ENCODE data around the gene MERTK.

MERTK gene

DNA sequence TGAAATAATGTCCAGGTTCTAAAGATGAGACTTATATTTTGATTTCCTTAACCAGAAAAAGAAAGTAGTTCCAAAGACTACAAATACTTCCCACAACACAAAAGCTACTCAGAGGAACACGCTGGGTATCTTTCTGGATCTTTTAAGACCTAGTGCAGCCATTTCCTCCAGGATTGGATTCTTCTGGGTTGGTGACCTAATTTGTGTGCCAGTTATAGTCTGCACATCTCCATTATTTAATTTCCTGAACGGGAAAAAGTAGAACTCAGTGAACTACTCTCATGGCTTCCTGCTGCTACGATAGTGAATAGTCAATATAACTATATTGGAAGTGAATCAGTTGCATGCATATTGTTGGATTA is 158.2 kb downstream of the MERTK start:
- Histone ChIP-seq H3K4me3 (ENCODE audit: low read length) (peak overlapping the region; percentile 96), H2AFZ (ENCODE audit: low read length) (no peak overlapping the region), H3K27ac (ENCODE audit: low read length) (no peak overlapping the region), H3K4me1 (ENCODE audit: low read length) (peaks cover 13% of the 10 kb centered on the region), H3K9me3 (replicated peaks; ENCODE audit: insufficient read depth, low read length) (no peaks in the 10 kb centered on the region), H3K27me3 (replicated peaks; ENCODE audit: insufficient read depth, low read length) (no peaks in the 10 kb centered on the region), H4K20me1 (ENCODE audit: insufficient read depth, low read length) (no peaks in the 10 kb centered on the region), H3K9me2 (replicated peaks; ENCODE audit: insufficient read depth, low read length) (no peaks in the 10 kb centered on the region), H3K79me2 (ENCODE audit: low read length) (peaks cover 42% of the 10 kb centered on the region), H3K36me3 (replicated peaks; ENCODE audit: insufficient read depth, low read length) (no peaks in the 10 kb centered on the region; the same call in 1 of the 2 replicates), H3K9ac (ENCODE audit: low read length) (peak overlapping the region; percentile 85; the same call in 1 of the 2 replicates), H3F3A (ENCODE audit: insufficient read depth, low read length) (0 out of 2 replicates have a peak, but pooled peaks cover 6% of the 10 kb centered on the region), H3K4me2 (ENCODE audit: low read depth, low read length) (peak overlapping the region; percentile 75)
- no peak for DNase-seq
- TF ChIP-seq EZH2phosphoT487 (IDR thresholded peaks at IDR 0.05; ENCODE audit: low read length), result no peak
- TF ChIP-seq, protein P1, sequence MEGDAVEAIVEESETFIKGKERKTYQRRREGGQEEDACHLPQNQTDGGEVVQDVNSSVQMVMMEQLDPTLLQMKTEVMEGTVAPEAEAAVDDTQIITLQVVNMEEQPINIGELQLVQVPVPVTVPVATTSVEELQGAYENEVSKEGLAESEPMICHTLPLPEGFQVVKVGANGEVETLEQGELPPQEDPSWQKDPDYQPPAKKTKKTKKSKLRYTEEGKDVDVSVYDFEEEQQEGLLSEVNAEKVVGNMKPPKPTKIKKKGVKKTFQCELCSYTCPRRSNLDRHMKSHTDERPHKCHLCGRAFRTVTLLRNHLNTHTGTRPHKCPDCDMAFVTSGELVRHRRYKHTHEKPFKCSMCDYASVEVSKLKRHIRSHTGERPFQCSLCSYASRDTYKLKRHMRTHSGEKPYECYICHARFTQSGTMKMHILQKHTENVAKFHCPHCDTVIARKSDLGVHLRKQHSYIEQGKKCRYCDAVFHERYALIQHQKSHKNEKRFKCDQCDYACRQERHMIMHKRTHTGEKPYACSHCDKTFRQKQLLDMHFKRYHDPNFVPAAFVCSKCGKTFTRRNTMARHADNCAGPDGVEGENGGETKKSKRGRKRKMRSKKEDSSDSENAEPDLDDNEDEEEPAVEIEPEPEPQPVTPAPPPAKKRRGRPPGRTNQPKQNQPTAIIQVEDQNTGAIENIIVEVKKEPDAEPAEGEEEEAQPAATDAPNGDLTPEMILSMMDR (IDR thresholded peaks at IDR 0.05; ENCODE audit: low read length), result no peak
- no peak for TF ChIP-seq EZH2 (optimal IDR thresholded peaks at IDR 0.05; ENCODE audit: low read depth, low read length)

DNA sequence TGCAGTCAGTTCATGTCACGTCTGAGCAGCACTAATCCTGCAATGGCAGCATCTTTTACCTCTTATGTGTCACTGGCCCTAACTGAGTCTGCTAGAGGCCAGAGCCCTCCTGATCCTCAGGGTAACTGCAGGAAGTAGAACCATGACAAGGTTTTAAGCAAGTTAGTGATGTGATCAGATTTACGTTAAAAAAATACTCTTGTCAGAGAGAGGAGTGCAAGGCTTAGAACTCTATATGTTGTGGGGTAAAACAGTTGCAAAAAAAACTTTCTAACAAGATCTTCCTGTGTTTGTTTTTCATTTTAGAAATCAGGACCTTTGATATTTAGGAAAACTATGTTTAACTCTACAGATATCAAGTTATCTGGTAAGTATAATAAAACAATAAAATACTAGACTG is 161.3 kb downstream of the MERTK start:
- Histone ChIP-seq H3K9ac (ENCODE audit: low read length) (no peak overlapping the region), H3K9me3 (replicated peaks; ENCODE audit: insufficient read depth, low read length) (no peaks in the 10 kb centered on the region), H3K79me2 (ENCODE audit: low read length) (peaks cover 48% of the 10 kb centered on the region), H3K4me2 (ENCODE audit: low read depth, low read length) (no peak overlapping the region), H3F3A (ENCODE audit: insufficient read depth, low read length) (0 out of 2 replicates have a peak, but pooled peaks cover 6% of the 10 kb centered on the region), H2AFZ (ENCODE audit: low read length) (no peak overlapping the region), H3K4me1 (ENCODE audit: low read length) (peaks cover 7% of the 10 kb centered on the region), H3K36me3 (replicated peaks; ENCODE audit: insufficient read depth, low read length) (no peaks in the 10 kb centered on the region; the same call in 1 of the 2 replicates), H3K27ac (ENCODE audit: low read length) (no peak overlapping the region), H4K20me1 (ENCODE audit: insufficient read depth, low read length) (no peaks in the 10 kb centered on the region), H3K4me3 (ENCODE audit: low read length) (no peak overlapping the region), H3K9me2 (replicated peaks; ENCODE audit: insufficient read depth, low read length) (no peaks in the 10 kb centered on the region), H3K27me3 (replicated peaks; ENCODE audit: insufficient read depth, low read length) (no peaks in the 10 kb centered on the region)
- TF ChIP-seq EZH2 (optimal IDR thresholded peaks at IDR 0.05; ENCODE audit: low read depth, low read length), result no peak
- DNase-seq, result no peak

DNA sequence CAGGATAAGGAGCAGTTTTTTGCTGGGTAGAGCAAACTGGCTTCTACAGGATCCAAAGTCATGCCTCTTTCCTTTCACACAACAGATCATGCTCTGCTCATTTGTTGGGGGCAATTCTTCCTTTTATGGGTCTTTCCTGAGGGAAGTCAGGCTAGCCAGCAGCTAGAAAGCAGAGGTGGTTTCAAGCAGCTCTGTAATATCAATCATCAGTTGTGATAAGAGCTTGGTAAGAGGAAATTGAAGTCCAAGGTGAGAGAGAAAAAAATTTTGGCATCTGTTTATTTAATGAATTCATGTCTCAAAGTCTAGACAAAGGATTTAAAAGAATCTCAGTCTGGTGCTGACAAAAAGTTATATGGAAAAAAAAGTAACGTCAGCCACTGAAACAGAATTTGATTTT is 162.9 kb downstream of the MERTK start:
- no peak overlapping the region for H3K9ac ChIP-seq (ENCODE audit: low read length)
- H3F3A ChIP-seq (ENCODE audit: insufficient read depth, low read length), result 0 out of 2 replicates have a peak, but pooled peaks cover 8% of the 10 kb centered on the region
- no peaks in the 10 kb centered on the region; the same call in 1 of the 2 replicates for H3K36me3 ChIP-seq (replicated peaks; ENCODE audit: insufficient read depth, low read length)
- DNase-seq, result no peak
- TF ChIP-seq EZH2 (optimal IDR thresholded peaks at IDR 0.05; ENCODE audit: low read depth, low read length) (no peak), EZH2phosphoT487 (IDR thresholded peaks at IDR 0.05; ENCODE audit: low read length) (no peak)
- TF ChIP-seq, protein P1 (IDR thresholded peaks at IDR 0.05; ENCODE audit: low read length), result no peak
- peaks cover 39% of the 10 kb centered on the region for H3K79me2 ChIP-seq (ENCODE audit: low read length)
- peaks cover 18% of the 10 kb centered on the region for H3K4me1 ChIP-seq (ENCODE audit: low read length)
- no peak overlapping the region for H2AFZ ChIP-seq (ENCODE audit: low read length)
- H4K20me1 ChIP-seq (ENCODE audit: insufficient read depth, low read length), result no peaks in the 10 kb centered on the region
- H3K27ac ChIP-seq (ENCODE audit: low read length), result no peak overlapping the region
- H3K27me3 ChIP-seq (replicated peaks; ENCODE audit: insufficient read depth, low read length), result no peaks in the 10 kb centered on the region
- no peak overlapping the region for H3K4me3 ChIP-seq (ENCODE audit: low read length)
- H3K4me2 ChIP-seq (ENCODE audit: low read depth, low read length), result no peak overlapping the region
- H3K9me2 ChIP-seq (replicated peaks; ENCODE audit: insufficient read depth, low read length), result no peaks in the 10 kb centered on the region
- no peaks in the 10 kb centered on the region for H3K9me3 ChIP-seq (replicated peaks; ENCODE audit: insufficient read depth, low read length)

DNA sequence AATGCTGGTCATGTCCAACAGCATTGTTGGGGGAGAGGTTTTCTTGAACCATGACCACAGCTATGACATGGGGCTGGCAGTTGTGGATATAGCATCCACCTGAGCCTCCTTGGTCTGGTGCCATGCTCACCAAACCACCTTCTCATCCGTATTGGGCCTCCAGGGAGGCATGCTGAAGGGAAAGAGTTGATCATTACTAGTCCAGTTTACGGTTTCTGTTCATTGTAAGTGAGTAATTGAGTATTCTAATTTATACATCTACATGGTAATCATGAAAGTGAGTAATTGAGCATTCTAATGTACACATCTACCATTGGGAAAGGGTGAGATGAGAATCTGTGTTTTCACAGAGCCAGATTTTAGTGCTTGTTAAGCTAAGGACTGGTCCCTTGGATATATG is 163.4 kb downstream of the MERTK start:
- Histone ChIP-seq H3K27me3 (replicated peaks; ENCODE audit: insufficient read depth, low read length) (no peaks in the 10 kb centered on the region), H3K4me2 (ENCODE audit: low read depth, low read length) (no peak overlapping the region), H2AFZ (ENCODE audit: low read length) (no peak overlapping the region), H3K9ac (ENCODE audit: low read length) (no peak overlapping the region), H3K9me2 (replicated peaks; ENCODE audit: insufficient read depth, low read length) (no peaks in the 10 kb centered on the region), H3K27ac (ENCODE audit: low read length) (no peak overlapping the region), H3F3A (ENCODE audit: insufficient read depth, low read length) (0 out of 2 replicates have a peak, but pooled peaks cover 9% of the 10 kb centered on the region), H3K4me3 (ENCODE audit: low read length) (no peak overlapping the region), H3K9me3 (replicated peaks; ENCODE audit: insufficient read depth, low read length) (no peaks in the 10 kb centered on the region), H3K4me1 (ENCODE audit: low read length) (peaks cover 16% of the 10 kb centered on the region), H3K36me3 (replicated peaks; ENCODE audit: insufficient read depth, low read length) (no peaks in the 10 kb centered on the region; the same call in 1 of the 2 replicates), H4K20me1 (ENCODE audit: insufficient read depth, low read length) (no peaks in the 10 kb centered on the region), H3K79me2 (ENCODE audit: low read length) (peaks cover 34% of the 10 kb centered on the region)
- no peak for DNase-seq
- TF ChIP-seq, protein P1 (IDR thresholded peaks at IDR 0.05; ENCODE audit: low read length), result no peak
- TF ChIP-seq EZH2phosphoT487 (IDR thresholded peaks at IDR 0.05; ENCODE audit: low read length), result no peak
- TF ChIP-seq EZH2 (optimal IDR thresholded peaks at IDR 0.05; ENCODE audit: low read depth, low read length), result no peak

Data from MM.1S (cell line).